ENCODE measurements around the gene CHD6.

- TF ChIP-seq CTCF (IDR thresholded peaks at IDR 0.05) (no peak), POLR2A (IDR thresholded peaks at IDR 0.05) (no peak)
These were observed 265.5 kb downstream of the CHD6 start for GRCh38 chr20:41352666-41353065.

Data from uterus (tissue), 2 donors.